PFSK-1 (cell line): ENCODE data around the gene AJAP1.

Experiments
- POLR2AphosphoS5 ChIP-seq: IDR thresholded peaks from 2 replicates; pipeline ENCODE4 v1.6.1; 2012; ENCODE audit warnings: low read depth, mild to moderate bottlenecking, control low read depth, low read length, moderate library complexity
- TAF1 ChIP-seq: IDR thresholded peaks from 2 replicates; pipeline ENCODE4 v1.6.1; 2012; ENCODE audit warnings: low read length, control low read depth, borderline replicate concordance; ENCODE audit not compliant: insufficient read depth

GRCh38 chr1:4678066-4678717 is 23.8 kb downstream of the AJAP1 start:
- TF ChIP-seq TAF1 (no peak), POLR2AphosphoS5 (no peak)
